OCI-LY7 (cell line): ENCODE data around the gene NRG2. TPM values are rescaled to one million over a fixed set of nuclear protein-coding genes. Genes with fewer than 3 reads are reported as not detected.

Experiments used
- BruUV-seq: library from RNA; stranded (reverse); fragments of 400-500 nt; replicated peaks from 2 replicates; lab custom pipeline; 2021; lab: Mats Ljungman, UMichigan
- CTCF ChIA-PET: fragments of 300-600 bp; sonication (Branson Sonifier 250); formaldehyde crosslinking; loops from one replicate; lab custom pipeline; 2022; ENCODE audit warnings: antibody characterized with exemption; ENCODE audit not compliant: unreplicated experiment; lab: Charles Lee
- POLR2A ChIA-PET: fragments of 300-600 bp; sonication (Branson Sonifier 250); formaldehyde crosslinking; loops from one replicate; lab custom pipeline; 2022; ENCODE audit warnings: antibody characterized with exemption; lab: Charles Lee
- DNase-seq: peaks from one replicate; pipeline ENCODE4 v3.0.0-alpha.2; 2015; ENCODE audit warnings: low spot score
- H2AFZ ChIP-seq: fragments of 200-600 bp; sonication (generic), shearing (Covaris generic); 2 replicates; pipeline ENCODE4 v1.6.1; 2014; ENCODE audit warnings: mild to moderate bottlenecking, antibody characterized with exemption, low read length, moderate library complexity
- H3K27ac ChIP-seq: fragments of 200-600 bp; sonication (generic); 2 replicates; pipeline ENCODE4 v1.5.1; 2014; ENCODE audit warnings: mixed run types, low read depth, mild to moderate bottlenecking, moderate library complexity, low read length, inconsistent platforms; ENCODE audit not compliant: poor library complexity, severe bottlenecking
- H3K36me3 ChIP-seq: fragments of 200-600 bp; sonication (generic); 2 replicates; pipeline ENCODE4 v1.6.1; 2014; ENCODE audit warnings: mild to moderate bottlenecking, antibody characterized with exemption, low read length, moderate library complexity, mixed read lengths; ENCODE audit not compliant: insufficient read depth
- H3K4me1 ChIP-seq: fragments of 200-600 bp; sonication (generic); 2 replicates; pipeline ENCODE4 v1.5.1; 2014; ENCODE audit warnings: mild to moderate bottlenecking, low read length; ENCODE audit not compliant: insufficient read depth, poor library complexity, severe bottlenecking
- H3K4me2 ChIP-seq: fragments of 200-600 bp; sonication (generic); 2 replicates; pipeline ENCODE4 v1.6.1; 2014; ENCODE audit warnings: mild to moderate bottlenecking, low read length
- H3K4me3 ChIP-seq: fragments of 200-600 bp; sonication (generic); 2 replicates; pipeline ENCODE4 v1.5.1; 2014; ENCODE audit warnings: mild to moderate bottlenecking, low read depth, low read length; ENCODE audit not compliant: poor library complexity, severe bottlenecking
- H3K79me2 ChIP-seq: fragments of 200-600 bp; sonication (generic); 2 replicates; pipeline ENCODE4 v1.6.1; 2016; ENCODE audit warnings: low read depth, mild to moderate bottlenecking, low read length, moderate library complexity, mixed read lengths; ENCODE audit not compliant: insufficient read depth
- H3K9me2 ChIP-seq: fragments of 200-600 bp; sonication (generic); 2 replicates; pipeline ENCODE4 v1.6.1; 2016; ENCODE audit warnings: mild to moderate bottlenecking, low read length, mixed read lengths; ENCODE audit not compliant: insufficient read depth
- H3K9me3 ChIP-seq: fragments of 200-600 bp; sonication (generic); 2 replicates; pipeline ENCODE4 v1.6.1; 2014; ENCODE audit warnings: mild to moderate bottlenecking, mixed run types, low read length, mixed read lengths
- H4K20me1 ChIP-seq: fragments of 200-600 bp; sonication (generic); 2 replicates; pipeline ENCODE4 v1.6.1; 2014; ENCODE audit warnings: mild to moderate bottlenecking, antibody characterized with exemption, low read length, moderate library complexity, mixed read lengths; ENCODE audit not compliant: insufficient read depth
- EZH2phosphoT487 ChIP-seq: fragments of 200-600 bp; sonication (generic); IDR thresholded peaks from 2 replicates; pipeline ENCODE4 v1.6.1; 2018; ENCODE audit warnings: low read depth, borderline replicate concordance, mild to moderate bottlenecking, mixed run types, antibody characterized with exemption, low read length, moderate library complexity, mixed read lengths
- intact Hi-C: fragments of 100-400 bp; cut with micrococcal nuclease; formaldehyde crosslinking; loops from one replicate; pipeline ENCODE4 v1.10.0; 2022; ENCODE audit not compliant: unreplicated experiment
- total RNA-seq, 2 experiments: library from RNA; depleted of rRNA in 1 of 2; stranded (reverse); fragments of >200 nt in 1 of 2; shearing (Covaris generic) in 1 of 2; gene quantifications; 2 replicates each; pipeline ENCODE4 v1.2.3, GENCODE V29; 2014 to 2022
- TF ChIP-seq, protein P1 (sequence below): fragments of 200-600 bp; sonication (generic); conservative IDR thresholded peaks from 2 replicates; pipeline ENCODE4 v1.5.1; 2014; ENCODE audit warnings: mild to moderate bottlenecking, antibody characterized with exemption, low read length, moderate library complexity, mixed read lengths

The NRG2 gene
- total RNA-seq, 2 experiments from 2014 or later, result 1.7 TPM; not detected in 1

- BruUV-seq, result no TSS peak
- H4K20me1 ChIP-seq, result no peaks in the 10 kb centered on the region
- CTCF ChIA-PET, result no interaction called here
Measured at GRCh38 chr5:139952574-139952973, 90.5 kb downstream of the NRG2 start.

DNA sequence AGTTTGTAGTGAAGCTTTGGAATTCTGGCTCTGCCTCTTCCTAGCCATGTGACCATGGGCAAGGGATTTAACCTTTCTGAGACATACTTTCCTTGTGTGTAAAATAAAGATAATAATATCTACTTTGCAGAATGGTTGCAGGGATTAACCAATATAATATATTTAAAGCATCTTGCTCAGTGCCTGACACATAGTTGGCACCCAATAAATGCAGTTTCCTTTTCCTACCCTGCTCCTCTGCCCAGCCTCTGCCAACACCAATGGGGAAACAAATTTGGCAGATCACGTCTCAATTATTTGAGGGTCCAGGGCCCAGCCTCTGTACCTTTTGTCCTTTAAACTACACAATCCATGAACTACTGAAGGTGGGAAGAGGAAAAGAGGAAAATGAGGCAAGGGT is 91.1 kb downstream of the NRG2 start:
- Histone ChIP-seq H3K9me3 (no peaks in the 10 kb centered on the region), H3K36me3 (no peaks in the 10 kb centered on the region), H3K4me2 (no peak overlapping the region), H4K20me1 (no peaks in the 10 kb centered on the region), H3K9me2 (no peaks in the 10 kb centered on the region), H3K27ac (no peak overlapping the region), H3K4me1 (no peaks in the 10 kb centered on the region), H3K79me2 (no peaks in the 10 kb centered on the region), H2AFZ (no peak overlapping the region), H3K4me3 (no peak overlapping the region)
- TF ChIP-seq EZH2phosphoT487, result no peak
- TF ChIP-seq, protein P1, sequence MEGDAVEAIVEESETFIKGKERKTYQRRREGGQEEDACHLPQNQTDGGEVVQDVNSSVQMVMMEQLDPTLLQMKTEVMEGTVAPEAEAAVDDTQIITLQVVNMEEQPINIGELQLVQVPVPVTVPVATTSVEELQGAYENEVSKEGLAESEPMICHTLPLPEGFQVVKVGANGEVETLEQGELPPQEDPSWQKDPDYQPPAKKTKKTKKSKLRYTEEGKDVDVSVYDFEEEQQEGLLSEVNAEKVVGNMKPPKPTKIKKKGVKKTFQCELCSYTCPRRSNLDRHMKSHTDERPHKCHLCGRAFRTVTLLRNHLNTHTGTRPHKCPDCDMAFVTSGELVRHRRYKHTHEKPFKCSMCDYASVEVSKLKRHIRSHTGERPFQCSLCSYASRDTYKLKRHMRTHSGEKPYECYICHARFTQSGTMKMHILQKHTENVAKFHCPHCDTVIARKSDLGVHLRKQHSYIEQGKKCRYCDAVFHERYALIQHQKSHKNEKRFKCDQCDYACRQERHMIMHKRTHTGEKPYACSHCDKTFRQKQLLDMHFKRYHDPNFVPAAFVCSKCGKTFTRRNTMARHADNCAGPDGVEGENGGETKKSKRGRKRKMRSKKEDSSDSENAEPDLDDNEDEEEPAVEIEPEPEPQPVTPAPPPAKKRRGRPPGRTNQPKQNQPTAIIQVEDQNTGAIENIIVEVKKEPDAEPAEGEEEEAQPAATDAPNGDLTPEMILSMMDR, result no peak
- ChIA-PET POLR2A (no interaction called here), CTCF (no interaction called here)
- no TSS peak for BruUV-seq
- intact Hi-C loops, result no loop called here
- no peak for DNase-seq

More at GRCh38 chr5:139952574-139952973, 90.5 kb downstream of the NRG2 start:
- POLR2A ChIA-PET, result no interaction called here
- Histone ChIP-seq H3K4me2 (no peak overlapping the region), H3K4me3 (no peak overlapping the region), H3K4me1 (no peaks in the 10 kb centered on the region), H2AFZ (no peak overlapping the region), H3K79me2 (no peaks in the 10 kb centered on the region), H3K27ac (no peak overlapping the region), H3K36me3 (no peaks in the 10 kb centered on the region), H3K9me3 (no peaks in the 10 kb centered on the region), H3K9me2 (no peaks in the 10 kb centered on the region)
- no peak for DNase-seq
- TF ChIP-seq, protein P1, result no peak
- TF ChIP-seq EZH2phosphoT487, result no peak
- intact Hi-C loops, result no loop called here

DNA sequence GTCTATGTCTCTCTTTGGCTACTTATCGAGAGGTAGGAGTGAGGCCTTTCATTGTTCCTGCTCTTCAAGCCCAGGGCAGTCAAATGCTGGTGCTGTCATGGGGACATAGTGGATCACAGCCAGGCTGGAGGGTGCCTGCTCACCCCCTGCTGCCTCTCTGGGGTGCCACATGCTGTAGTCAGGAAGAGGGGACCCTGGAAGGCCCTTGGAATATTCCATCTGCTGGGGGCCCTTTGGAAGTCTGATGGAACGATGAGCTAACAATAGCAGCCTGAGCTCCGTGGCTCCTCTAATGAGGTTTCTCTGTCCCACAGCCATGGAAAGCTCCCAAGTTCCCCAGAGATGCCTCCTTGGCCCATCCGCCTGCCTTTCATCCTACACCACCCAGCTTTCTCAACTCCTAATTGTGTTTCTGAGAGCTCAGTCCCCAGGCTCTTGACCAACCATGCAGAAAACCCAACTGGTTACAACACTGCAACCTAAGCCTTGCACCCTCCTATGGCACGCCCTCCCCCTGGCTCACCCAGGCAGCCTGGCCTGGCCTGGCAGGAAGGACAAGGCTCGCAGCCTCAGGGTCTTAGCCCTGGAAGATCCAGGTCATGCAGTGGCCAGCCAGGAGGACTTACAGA is 91.7 kb downstream of the NRG2 start:
- Histone ChIP-seq H3K4me3 (no peak overlapping the region), H4K20me1 (no peaks in the 10 kb centered on the region), H3K4me1 (no peaks in the 10 kb centered on the region), H3K36me3 (no peaks in the 10 kb centered on the region), H3K9me2 (no peaks in the 10 kb centered on the region), H3K27ac (no peak overlapping the region), H3K9me3 (no peaks in the 10 kb centered on the region), H2AFZ (no peak overlapping the region), H3K79me2 (no peaks in the 10 kb centered on the region), H3K4me2 (no peak overlapping the region)
- CTCF ChIA-PET, result interaction anchor here (0.5 kb wide), 1 partner anchor 464 kb away, joined by 4 read pairs; no protein-coding TSS in a partner anchor
- TF ChIP-seq EZH2phosphoT487, result no peak
- POLR2A ChIA-PET, result no interaction called here
- no peak for DNase-seq
- no TSS peak for BruUV-seq
- intact Hi-C loops, result no loop called here
